IMR-90 (cell line): ENCODE results near the gene PRKAG2.

Source experiments
- MAFK ChIP-seq: IDR thresholded peaks from 2 replicates; pipeline ENCODE4 v1.6.1; 2012; ENCODE audit warnings: low read depth, low read length, improper control_type of control experiment
- POLR2A ChIP-seq: IDR thresholded peaks from 2 replicates; pipeline ENCODE4 v1.6.1; 2012; ENCODE audit warnings: mild to moderate bottlenecking, low read depth, low read length
- TF ChIP-seq, protein P1 (sequence below): conservative IDR thresholded peaks from 2 replicates; pipeline ENCODE4 v1.5.1; 2012; ENCODE audit warnings: mild to moderate bottlenecking, low read depth, low read length, improper control_type of control experiment

DNA sequence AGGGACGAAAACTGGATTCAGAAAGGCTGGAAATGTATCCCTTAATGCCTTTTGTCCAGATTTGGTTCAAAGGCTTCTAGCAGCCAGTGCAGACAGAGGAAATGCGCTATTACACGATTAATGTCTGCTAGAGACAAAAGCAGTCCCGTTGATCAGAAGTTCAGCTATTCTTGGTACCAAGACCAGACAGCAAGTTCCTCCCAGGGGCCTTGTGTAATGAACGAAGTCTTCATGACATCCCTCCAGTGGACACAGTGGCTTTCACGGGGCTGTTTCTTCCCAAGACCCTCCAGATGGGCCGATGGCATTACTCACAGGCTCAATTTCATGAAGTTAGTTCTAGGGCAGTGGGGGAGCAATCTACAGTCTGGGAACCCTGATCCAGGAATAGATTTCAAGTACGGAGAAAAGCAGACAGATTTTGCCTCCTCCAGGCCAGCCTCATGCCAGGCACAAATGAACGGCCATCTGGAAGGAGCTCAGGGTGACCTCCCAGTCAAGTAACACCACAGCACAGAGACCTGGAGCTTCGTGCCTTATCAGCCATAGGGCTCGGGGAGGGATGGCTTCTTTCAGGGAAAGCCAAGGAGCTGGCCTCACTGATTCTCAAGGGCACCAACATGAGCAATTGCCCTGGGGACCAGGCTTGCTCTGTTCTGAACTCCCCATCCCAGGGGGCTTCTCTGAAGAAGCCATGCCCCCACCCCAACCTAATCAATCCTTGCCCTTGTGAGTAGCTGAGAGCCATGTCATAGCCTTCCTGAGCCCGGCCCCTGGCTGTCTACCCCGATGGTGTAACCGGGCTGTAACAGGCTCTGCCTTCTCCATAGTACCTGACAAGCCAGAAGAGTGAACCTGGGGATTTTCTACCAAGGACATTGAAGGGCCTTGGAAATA lies 101.1 kb downstream of the PRKAG2 start:
- TF ChIP-seq POLR2A: no peak
- TF ChIP-seq, protein P1, sequence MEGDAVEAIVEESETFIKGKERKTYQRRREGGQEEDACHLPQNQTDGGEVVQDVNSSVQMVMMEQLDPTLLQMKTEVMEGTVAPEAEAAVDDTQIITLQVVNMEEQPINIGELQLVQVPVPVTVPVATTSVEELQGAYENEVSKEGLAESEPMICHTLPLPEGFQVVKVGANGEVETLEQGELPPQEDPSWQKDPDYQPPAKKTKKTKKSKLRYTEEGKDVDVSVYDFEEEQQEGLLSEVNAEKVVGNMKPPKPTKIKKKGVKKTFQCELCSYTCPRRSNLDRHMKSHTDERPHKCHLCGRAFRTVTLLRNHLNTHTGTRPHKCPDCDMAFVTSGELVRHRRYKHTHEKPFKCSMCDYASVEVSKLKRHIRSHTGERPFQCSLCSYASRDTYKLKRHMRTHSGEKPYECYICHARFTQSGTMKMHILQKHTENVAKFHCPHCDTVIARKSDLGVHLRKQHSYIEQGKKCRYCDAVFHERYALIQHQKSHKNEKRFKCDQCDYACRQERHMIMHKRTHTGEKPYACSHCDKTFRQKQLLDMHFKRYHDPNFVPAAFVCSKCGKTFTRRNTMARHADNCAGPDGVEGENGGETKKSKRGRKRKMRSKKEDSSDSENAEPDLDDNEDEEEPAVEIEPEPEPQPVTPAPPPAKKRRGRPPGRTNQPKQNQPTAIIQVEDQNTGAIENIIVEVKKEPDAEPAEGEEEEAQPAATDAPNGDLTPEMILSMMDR: no peak
- TF ChIP-seq MAFK: no peak
